Calu3 (cell line): ENCODE measurements around the gene NTM. TPM values are rescaled to one million over a fixed set of nuclear protein-coding genes. Genes with fewer than 3 reads are reported as not detected.

Source experiments
- BruUV-seq: library from RNA; stranded (reverse); fragments of 400-500 nt; replicated peaks from 2 replicates; lab custom pipeline; 2021; lab: Mats Ljungman, UMichigan
- CTCF ChIA-PET: fragments of 300-600 bp; sonication (Branson Sonifier 250); formaldehyde crosslinking; loops from one replicate; lab custom pipeline; 2022; ENCODE audit warnings: antibody characterized with exemption; lab: Charles Lee
- DNase-seq: peaks from one replicate; pipeline ENCODE4 v3.0.0; 2022
- H3K27ac Mint-ChIP-seq: one replicate; pipeline ENCODE4 v1.8.0; 2022; ENCODE audit warnings: mixed read lengths; ENCODE audit not compliant: unreplicated experiment
- H3K27me3 Mint-ChIP-seq: one replicate; pipeline ENCODE4 v1.8.0; 2022; ENCODE audit warnings: mixed read lengths; ENCODE audit not compliant: unreplicated experiment
- H3K36me3 Mint-ChIP-seq: one replicate; pipeline ENCODE4 v1.8.0; 2022; ENCODE audit warnings: mild to moderate bottlenecking, moderate library complexity, mixed read lengths; ENCODE audit not compliant: insufficient read depth, unreplicated experiment
- H3K4me1 Mint-ChIP-seq: one replicate; pipeline ENCODE4 v1.8.0; 2022; ENCODE audit warnings: mild to moderate bottlenecking, low read depth, mixed read lengths; ENCODE audit not compliant: unreplicated experiment
- H3K4me3 Mint-ChIP-seq: one replicate; pipeline ENCODE4 v1.8.0; 2022; ENCODE audit warnings: mild to moderate bottlenecking, low read depth, moderate library complexity, mixed read lengths; ENCODE audit not compliant: unreplicated experiment
- H3K9me3 Mint-ChIP-seq: one replicate; pipeline ENCODE4 v1.8.0; 2022; ENCODE audit warnings: low read depth, mixed read lengths; ENCODE audit not compliant: unreplicated experiment
- intact Hi-C: fragments of 100-400 bp; cut with micrococcal nuclease; formaldehyde crosslinking; loops from one replicate; pipeline ENCODE4 v1.10.0; 2022; ENCODE audit not compliant: unreplicated experiment
- total RNA-seq: library from RNA; stranded (reverse); gene quantifications from 2 replicates; pipeline ENCODE4 v1.2.3, GENCODE V29; 2022
- TF ChIP-seq, protein P1 (sequence below): fragments of 200-600 bp; IDR thresholded peaks from one replicate; pipeline ENCODE4 v1.8.0; 2022; ENCODE audit warnings: antibody characterized with exemption; ENCODE audit not compliant: unreplicated experiment

NTM gene
- total RNA-seq, 1 experiment from 2014 or later: not detected

DNA sequence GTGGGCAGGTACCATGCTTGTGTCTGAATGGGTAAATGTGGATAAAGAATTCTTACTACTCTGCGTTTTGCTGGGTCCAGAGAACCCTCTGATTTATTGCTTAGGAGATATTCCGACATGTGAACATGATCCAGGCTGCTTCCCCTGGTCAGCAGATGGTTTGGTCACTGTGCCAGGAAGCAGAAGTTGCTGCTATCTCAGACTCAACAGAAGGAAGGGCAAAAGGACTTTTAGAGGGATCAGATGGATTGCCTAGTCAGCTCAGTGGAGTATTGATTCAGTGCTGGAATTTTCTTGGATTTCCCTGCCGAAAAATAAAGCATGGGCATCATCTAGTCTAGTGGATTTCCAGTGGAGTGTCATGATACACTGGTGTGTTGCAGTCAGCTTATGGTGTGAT lies 440.1 kb downstream of the NTM start:
- BruUV-seq: no TSS peak
- no peak overlapping the region for H3K27ac Mint-ChIP-seq
- peaks cover 12% of the 10 kb centered on the region for H3K9me3 Mint-ChIP-seq
- DNase-seq: no peak
- no peaks in the 10 kb centered on the region for H3K4me1 Mint-ChIP-seq
- CTCF ChIA-PET: no interaction called here
- TF ChIP-seq, protein P1, sequence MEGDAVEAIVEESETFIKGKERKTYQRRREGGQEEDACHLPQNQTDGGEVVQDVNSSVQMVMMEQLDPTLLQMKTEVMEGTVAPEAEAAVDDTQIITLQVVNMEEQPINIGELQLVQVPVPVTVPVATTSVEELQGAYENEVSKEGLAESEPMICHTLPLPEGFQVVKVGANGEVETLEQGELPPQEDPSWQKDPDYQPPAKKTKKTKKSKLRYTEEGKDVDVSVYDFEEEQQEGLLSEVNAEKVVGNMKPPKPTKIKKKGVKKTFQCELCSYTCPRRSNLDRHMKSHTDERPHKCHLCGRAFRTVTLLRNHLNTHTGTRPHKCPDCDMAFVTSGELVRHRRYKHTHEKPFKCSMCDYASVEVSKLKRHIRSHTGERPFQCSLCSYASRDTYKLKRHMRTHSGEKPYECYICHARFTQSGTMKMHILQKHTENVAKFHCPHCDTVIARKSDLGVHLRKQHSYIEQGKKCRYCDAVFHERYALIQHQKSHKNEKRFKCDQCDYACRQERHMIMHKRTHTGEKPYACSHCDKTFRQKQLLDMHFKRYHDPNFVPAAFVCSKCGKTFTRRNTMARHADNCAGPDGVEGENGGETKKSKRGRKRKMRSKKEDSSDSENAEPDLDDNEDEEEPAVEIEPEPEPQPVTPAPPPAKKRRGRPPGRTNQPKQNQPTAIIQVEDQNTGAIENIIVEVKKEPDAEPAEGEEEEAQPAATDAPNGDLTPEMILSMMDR: no peak
- H3K4me3 Mint-ChIP-seq: no peak overlapping the region
- intact Hi-C loops: no loop called here
- no peaks in the 10 kb centered on the region for H3K27me3 Mint-ChIP-seq
- no peaks in the 10 kb centered on the region for H3K36me3 Mint-ChIP-seq

DNA sequence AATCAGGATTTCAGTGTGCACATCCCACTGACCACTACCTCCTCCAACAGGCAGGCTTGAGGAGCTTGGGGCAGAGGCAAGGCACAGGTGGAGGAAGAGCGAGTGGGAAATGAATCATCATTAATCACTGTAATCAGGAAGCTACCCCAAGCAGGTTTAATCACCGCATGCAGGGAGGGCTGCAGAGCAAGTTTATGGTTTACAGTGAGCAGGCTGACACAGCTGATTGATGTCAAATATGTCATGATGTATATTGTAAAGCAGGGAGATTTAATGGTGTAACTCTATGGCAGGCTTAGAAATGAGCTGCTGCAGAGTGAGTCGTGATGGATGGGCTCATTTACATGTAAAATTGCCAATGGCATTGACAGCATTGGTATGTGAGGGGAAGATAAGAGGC lies 441.0 kb downstream of the NTM start:
- Mint-ChIP-seq H3K9me3 (peaks cover 12% of the 10 kb centered on the region), H3K27me3 (no peaks in the 10 kb centered on the region), H3K4me1 (no peaks in the 10 kb centered on the region), H3K4me3 (no peak overlapping the region), H3K36me3 (no peaks in the 10 kb centered on the region), H3K27ac (no peak overlapping the region)
- no TSS peak for BruUV-seq
- intact Hi-C loops: no loop called here
- TF ChIP-seq, protein P1: no peak
- CTCF ChIA-PET: no interaction called here
- DNase-seq: no peak

- H3K4me3 Mint-ChIP-seq: no peak overlapping the region
- DNase-seq: no peak
- TF ChIP-seq, protein P1: no peak
- CTCF ChIA-PET: no interaction called here
- H3K27ac Mint-ChIP-seq: no peak overlapping the region
- H3K4me1 Mint-ChIP-seq: no peaks in the 10 kb centered on the region
- H3K36me3 Mint-ChIP-seq: no peaks in the 10 kb centered on the region
- intact Hi-C loops: no loop called here
- BruUV-seq: no TSS peak
- H3K9me3 Mint-ChIP-seq: peaks cover 8% of the 10 kb centered on the region
- no peaks in the 10 kb centered on the region for H3K27me3 Mint-ChIP-seq
Measured at GRCh38 chr11:131814108-131814507, 443.7 kb downstream of the NTM start.

DNA sequence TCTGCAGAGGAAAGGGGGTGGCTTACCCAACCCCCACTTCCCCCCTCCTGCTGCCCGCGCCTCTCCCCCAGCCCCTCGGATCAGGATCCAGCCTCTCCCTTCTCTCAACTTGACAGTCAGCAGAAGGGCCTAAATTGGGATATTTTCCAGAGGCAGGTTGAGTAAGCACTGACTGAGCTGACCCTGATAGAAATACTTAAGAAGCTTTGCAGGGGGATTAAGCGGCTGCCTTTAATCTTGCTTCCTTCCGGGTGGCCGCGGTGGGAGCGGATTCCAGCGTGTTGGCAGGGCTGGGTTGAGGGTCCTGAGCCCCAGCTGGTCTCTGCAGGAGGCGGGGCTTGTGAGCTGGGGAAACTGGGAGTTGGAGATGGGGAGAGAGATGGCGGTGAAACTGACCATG lies 445.2 kb downstream of the NTM start:
- CTCF ChIA-PET: no interaction called here
- Mint-ChIP-seq H3K4me1 (no peaks in the 10 kb centered on the region), H3K36me3 (no peaks in the 10 kb centered on the region), H3K27ac (no peak overlapping the region), H3K9me3 (peaks cover 14% of the 10 kb centered on the region), H3K27me3 (no peaks in the 10 kb centered on the region), H3K4me3 (no peak overlapping the region)
- no peak for DNase-seq
- BruUV-seq: no TSS peak
- TF ChIP-seq, protein P1: no peak
- intact Hi-C loops: no loop called here
